DMS153 (cell line): ENCODE results near the gene COBLL1.
A peak's percentile ranks its signal among the peaks of the same experiment; 100 is the strongest.
"Not testable (repeated sequence)": the region's sequence is repeated elsewhere in the genome, so short reads cannot be mapped to it uniquely, and the experiment has no call there.

Experiments
- DNase-seq: peaks from one replicate; lab custom pipeline; 2025; lab: John Stamatoyannopoulos, UW

Gene COBLL1

DNA sequence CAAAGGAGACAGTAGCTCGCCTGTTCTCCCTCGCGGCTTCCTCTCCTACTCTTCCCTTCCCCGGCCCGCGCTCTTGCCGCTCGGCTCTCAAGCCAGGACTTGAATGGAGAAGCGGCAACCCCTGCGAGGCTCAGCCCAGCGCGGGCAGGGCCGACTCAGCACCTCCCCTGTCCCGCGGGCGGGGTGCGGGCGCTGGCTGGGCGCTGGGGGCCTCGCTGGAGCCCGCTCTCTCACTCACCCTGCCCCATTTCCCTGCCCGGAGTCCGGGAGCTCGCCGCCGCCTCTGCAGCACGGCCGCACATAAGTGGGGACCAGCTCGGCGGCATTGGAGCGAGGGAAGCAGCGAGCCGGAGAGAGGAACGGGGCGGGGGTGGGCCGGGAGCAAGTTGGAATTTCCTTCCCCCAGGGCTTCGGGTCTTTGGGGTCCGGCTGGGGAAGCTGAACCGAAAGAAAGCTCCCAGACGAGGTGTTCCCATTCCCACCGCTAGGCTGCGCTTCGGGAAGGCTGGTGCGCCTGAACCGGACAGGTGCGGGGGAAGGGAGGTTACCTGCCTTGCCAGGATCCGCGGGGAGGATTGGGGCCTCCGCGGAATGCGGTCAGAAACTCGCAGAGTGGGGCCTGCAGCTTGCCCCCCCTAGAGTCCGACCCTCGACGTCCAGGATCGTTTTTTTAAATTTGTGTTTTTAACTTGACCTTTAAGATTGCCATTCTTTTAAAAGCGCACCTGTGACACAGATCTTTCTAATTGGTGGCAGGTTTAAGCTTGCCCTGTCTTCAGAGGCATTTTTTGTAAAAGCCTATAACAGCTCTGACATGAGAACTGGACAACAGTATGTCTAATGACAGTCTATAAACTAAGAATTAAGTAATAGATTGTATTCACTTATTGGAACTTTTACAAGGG lies at the start of gene COBLL1:
TSS of gene COBLL1 (minus strand) at position 105 of the 905 bp plus-strand sequence. CDS start 627 bp downstream, outside the sequence.
- DNase-seq, result peak; percentile 63

GRCh38 chr2:164890544-164890943 lies 48.9 kb upstream of the COBLL1 start:
- DNase-seq, result no peak

- no peak for DNase-seq
These were observed 47.0 kb upstream of the COBLL1 start for GRCh38 chr2:164888592-164888991.

- DNase-seq, result no peak
These were observed 46.0 kb upstream of the COBLL1 start for GRCh38 chr2:164887434-164888144.

- DNase-seq, result no peak
These were observed 40.7 kb upstream of the COBLL1 start for GRCh38 chr2:164882276-164882675.

- no peak for DNase-seq
These were observed 39.9 kb upstream of the COBLL1 start for GRCh38 chr2:164881524-164881923.

DNA sequence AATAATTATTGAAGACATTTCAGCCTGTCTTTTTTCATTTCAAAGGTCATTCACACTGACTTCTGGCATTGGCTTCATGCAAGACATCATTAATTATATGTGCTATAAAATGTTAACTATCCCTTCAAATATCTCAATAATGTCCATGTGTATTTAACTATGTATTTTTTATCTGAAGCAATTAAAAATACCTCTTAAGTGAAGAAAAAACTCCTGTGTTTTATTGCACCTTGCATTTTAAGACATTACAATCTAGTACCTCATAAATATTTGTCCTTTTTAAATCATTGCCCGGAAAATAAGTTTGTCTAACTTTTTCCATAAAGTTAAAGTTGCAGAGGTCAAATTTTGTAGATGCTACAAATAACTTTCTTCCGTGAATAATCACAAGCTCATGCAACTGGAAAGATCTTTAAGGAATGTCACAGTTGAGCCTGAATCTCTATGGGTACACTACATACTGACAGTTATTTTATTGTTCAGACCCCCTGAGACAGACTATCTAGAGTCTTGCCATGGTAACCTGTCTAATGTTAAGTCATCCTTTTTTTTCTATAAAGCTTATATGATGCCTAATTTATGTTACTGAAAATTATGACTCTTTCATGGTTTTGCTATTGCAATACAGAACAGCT lies 38.4 kb upstream of the COBLL1 start:
- no peak for DNase-seq

- no peak for DNase-seq
These were observed 36.3 kb upstream of the COBLL1 start for GRCh38 chr2:164877927-164878326.

- DNase-seq, result no peak
These were observed 35.5 kb upstream of the COBLL1 start for GRCh38 chr2:164877169-164877568.

- DNase-seq, result no peak
These were observed 33.9 kb upstream of the COBLL1 start for GRCh38 chr2:164875334-164876205.

DNA sequence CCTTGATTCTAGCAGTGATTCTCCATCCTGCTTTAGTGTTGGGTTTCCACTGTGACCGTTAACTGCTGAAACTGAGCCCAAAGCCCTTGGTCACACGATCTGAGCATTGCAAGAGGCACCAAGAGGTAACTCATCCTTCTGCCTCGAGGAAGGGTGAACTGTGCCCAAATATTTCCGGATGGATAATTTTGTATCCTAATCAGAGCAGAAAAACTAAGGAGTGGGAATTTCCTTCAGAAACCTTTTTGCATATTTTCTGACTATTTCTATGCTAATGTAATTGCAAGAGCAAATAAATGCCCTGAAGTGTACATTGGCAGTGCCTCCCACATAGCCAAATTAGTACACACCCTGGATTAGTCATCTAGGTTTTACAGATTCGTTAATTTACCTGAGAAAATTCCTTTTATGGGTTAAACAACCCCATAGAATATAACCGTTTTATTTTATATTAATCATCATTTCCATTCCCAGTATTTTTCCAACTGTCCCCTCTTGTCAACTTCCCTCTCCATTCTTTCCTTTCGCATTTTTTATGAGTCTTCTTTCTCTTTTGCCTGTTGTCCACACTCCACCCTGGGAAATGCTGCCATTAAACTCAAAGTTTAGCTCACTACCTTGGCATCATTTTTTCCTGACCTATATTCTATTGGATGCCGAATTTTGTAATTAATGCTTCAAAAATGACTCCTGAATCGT lies 31.7 kb upstream of the COBLL1 start:
- no peak for DNase-seq

DNA sequence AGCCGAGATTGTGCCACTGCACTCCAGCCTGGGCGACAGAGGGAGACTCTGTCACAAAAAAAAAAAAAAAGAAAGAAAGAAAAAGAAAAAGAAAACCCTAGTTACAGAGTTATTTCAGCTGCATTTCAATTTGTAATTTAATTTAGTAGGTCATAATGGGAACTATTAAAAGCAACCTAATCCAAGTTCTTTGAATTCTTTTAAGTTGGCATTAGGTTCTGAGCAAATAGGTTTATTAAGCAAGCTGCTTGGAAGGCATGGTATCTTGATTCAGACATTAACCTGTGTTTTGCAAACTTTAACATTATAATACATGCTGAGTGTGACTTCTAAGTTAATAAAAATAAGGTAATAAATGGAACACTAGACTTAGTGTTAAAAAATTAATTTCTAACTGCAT lies 29.8 kb upstream of the COBLL1 start:
- DNase-seq, result no peak

GRCh38 chr2:164869420-164869772 lies 27.8 kb upstream of the COBLL1 start:
- DNase-seq, result no peak

- DNase-seq, result peak; percentile 8
These were observed 27.2 kb upstream of the COBLL1 start for GRCh38 chr2:164868563-164869419.

GRCh38 chr2:164867779-164868397 lies 26.3 kb upstream of the COBLL1 start:
- DNase-seq, result no peak

DNA sequence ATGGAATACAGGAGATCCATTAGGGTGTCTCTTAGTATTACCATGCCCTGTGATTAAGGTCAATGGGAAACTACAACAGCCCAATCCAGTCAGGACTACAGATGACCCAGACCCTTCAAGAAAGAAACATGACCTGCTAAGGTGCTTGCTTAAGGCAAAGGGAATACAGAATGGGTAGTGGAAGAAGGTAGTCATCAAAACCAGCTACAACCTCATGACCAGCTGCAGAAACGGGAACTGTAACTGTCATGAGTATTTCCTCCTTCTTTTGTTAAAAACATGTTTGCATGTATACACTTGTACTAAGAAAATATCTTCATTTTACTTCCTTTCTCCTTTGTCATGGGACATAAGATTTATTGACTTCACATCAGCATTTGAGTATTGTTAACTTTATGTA lies 24.8 kb upstream of the COBLL1 start:
- DNase-seq, result not testable (repeated sequence)

DNA sequence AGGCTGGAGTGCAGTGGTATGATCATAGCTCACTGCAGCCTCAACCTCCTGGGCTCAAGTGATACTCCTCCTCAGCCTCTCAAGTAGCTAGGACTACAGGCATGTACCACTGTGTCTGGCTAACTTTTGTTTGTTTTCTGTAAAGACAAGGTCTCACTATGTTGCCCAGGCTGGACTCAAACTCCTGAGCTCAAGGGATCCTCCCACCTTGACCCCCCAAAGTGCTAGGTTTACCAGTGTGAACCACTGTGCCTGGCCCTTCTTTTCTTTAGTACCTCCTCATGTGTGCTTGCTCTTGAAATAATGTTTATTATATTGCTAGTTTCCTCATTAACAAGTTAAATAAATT lies 19.0 kb upstream of the COBLL1 start:
- DNase-seq, result no peak

DNA sequence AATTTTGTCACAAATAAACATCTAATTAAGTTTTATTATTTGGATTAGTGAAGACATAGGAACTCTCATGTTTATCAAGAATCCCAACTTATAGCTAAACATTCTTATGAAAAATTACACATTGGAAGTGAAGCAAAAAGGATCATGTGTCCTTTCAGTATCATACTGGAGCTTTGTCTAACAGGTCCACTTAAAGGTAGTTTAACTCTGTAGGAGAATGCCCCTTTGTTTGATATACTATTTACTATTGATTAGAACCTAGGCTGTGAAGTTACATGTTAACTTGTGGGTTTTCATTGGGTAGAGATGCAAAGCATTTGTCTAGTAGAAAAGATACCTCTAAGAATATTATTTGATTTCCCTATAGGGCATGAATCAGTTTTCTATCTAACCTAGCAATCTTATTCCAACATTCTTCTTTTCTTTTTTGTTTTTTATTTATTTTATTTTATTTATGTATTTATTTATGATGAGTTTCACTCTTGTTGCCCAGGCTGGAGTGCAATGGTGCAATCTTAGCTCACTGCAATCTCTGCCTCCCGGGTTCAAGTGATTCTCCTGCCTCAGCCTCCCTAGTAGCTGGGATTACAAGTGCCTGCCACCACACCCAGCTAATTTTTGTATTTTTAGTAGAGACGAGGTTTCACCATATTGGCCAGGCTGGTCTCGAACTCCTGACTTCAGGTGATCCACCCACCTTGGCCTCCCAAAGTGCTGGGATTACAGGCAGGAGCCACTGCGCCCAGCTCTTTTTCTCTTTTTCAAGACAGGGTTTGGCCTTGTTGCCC lies 18.5 kb upstream of the COBLL1 start:
- not testable (repeated sequence) for DNase-seq

DNA sequence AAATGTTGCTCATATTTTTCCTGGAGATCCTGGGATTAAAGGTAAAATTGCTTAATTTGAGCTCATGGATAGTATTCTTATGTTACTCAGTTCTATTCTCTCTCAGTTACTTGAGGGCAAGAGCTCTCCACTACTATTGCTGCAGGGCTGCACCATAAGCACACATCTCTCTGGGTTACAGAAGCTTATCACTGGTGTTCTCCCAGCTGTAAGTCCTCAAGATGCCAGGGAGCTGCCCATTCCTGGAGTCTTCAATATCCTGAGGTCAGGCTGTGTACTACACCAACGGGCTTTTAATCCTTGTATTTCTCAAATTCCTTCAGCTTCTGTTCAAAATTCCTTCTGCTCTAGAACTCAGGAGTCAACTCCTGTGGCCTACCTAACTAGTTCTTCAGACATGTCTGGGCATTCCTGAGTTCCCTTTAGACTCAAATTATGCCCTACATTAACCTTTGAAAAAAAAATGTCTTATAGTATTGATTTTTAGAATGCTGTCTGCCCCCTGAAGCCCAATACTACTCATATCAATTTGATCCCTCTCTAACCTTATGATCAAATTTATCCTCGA lies 17.7 kb upstream of the COBLL1 start:
- no peak for DNase-seq
